Effector memory CD4-positive, alpha-beta T cell (primary cell): ENCODE measurements around the gene CDH4.

Experiments
- DNase-seq, 3 donors: peaks; one replicate each; pipeline ENCODE4 v3.0.0-alpha.2; 2020
- H3K27ac ChIP-seq: 2 replicates; pipeline ENCODE4 v1.7.0; 2013; ENCODE audit warnings: mild to moderate bottlenecking, low read length, moderate library complexity; ENCODE audit not compliant: insufficient read depth, poor library complexity, severe bottlenecking
- H3K27me3 ChIP-seq: replicated peaks from 2 replicates; pipeline ENCODE4 v1.7.0; 2013; ENCODE audit warnings: mild to moderate bottlenecking, low read length; ENCODE audit not compliant: insufficient read depth, control insufficient read depth, poor library complexity, severe bottlenecking
- H3K36me3 ChIP-seq: 2 replicates; pipeline ENCODE4 v1.7.0; 2013; ENCODE audit warnings: mild to moderate bottlenecking, low read length, moderate library complexity; ENCODE audit not compliant: control insufficient read depth, insufficient read depth
- H3K4me1 ChIP-seq: 2 replicates; pipeline ENCODE4 v1.7.0; 2013; ENCODE audit warnings: low read length, mild to moderate bottlenecking; ENCODE audit not compliant: control insufficient read depth, insufficient read depth, poor library complexity, severe bottlenecking
- H3K4me3 ChIP-seq: 2 replicates; pipeline ENCODE4 v1.7.0; 2013; ENCODE audit warnings: low read length, low read depth, mild to moderate bottlenecking; ENCODE audit not compliant: insufficient read depth, poor library complexity, severe bottlenecking
- H3K9me3 ChIP-seq: 2 replicates; pipeline ENCODE4 v1.7.0; 2013; ENCODE audit warnings: mild to moderate bottlenecking, low read length, moderate library complexity; ENCODE audit not compliant: control insufficient read depth

The CDH4 gene

GRCh38 chr20:61543931-61544745, 292.1 kb downstream of the CDH4 start:
- Histone ChIP-seq H3K4me3 (no peak overlapping the region), H3K27me3 (no peaks in the 10 kb centered on the region), H3K9me3 (no peaks in the 10 kb centered on the region), H3K27ac (no peak overlapping the region), H3K4me1 (no peaks in the 10 kb centered on the region), H3K36me3 (no peaks in the 10 kb centered on the region)
- no peak for DNase-seq

GRCh38 chr20:61544910-61545889, 293.1 kb downstream of the CDH4 start:
- DNase-seq = no peak
- Histone ChIP-seq H3K27ac (no peak overlapping the region), H3K4me1 (no peaks in the 10 kb centered on the region), H3K4me3 (no peak overlapping the region), H3K36me3 (no peaks in the 10 kb centered on the region), H3K9me3 (no peaks in the 10 kb centered on the region), H3K27me3 (no peaks in the 10 kb centered on the region)

DNA sequence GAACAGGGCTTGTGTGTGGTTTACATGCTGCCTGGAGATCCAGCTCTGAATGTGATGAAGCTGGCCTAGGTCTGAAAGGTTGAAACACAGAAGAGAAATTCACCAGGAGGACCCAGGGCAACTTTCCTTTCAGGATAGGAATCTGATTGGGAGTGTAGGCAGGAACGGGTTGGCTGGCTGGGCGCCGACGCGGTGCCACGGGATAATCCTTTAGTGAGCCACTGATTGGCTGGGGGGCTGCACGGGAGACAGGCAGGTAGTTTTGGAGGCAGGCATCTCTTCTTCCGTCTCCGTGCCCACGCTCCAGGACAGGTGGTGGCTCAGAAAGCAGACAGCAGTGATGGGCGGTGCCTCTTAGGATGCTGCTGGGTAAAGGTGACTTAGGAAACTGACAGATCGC, 294.6 kb downstream of the CDH4 start:
- Histone ChIP-seq H3K9me3 (no peaks in the 10 kb centered on the region), H3K36me3 (no peaks in the 10 kb centered on the region), H3K27me3 (no peaks in the 10 kb centered on the region), H3K4me1 (no peaks in the 10 kb centered on the region), H3K27ac (no peak overlapping the region), H3K4me3 (no peak overlapping the region)
- no peak for DNase-seq

GRCh38 chr20:61548069-61548468, 296.0 kb downstream of the CDH4 start:
- no peaks in the 10 kb centered on the region for H3K36me3 ChIP-seq
- H3K27ac ChIP-seq = no peak overlapping the region
- H3K4me1 ChIP-seq = no peaks in the 10 kb centered on the region
- H3K27me3 ChIP-seq = no peaks in the 10 kb centered on the region
- no peak for DNase-seq
- no peak overlapping the region for H3K4me3 ChIP-seq
- no peaks in the 10 kb centered on the region for H3K9me3 ChIP-seq

DNA sequence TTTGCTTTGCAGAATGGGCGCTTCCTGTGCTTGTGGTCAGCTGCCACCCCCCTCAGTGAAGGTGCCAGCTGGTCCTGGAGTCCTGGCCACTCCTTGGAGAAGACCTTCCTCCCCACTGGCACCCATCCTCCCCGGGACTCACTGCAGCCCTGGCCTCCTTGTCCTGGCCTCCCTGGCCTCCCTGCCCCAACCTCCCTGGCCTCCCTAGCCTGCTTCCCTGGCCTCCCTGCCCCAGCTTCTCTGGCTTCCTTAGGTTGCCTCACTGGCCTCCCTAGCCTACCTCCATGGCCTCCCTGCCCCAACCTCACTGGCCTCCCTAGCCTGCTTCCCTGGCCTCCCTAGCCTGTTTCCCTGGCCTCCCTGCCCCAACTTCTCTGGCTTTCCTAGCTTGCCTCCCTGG, 297.8 kb downstream of the CDH4 start:
- no peaks in the 10 kb centered on the region for H3K9me3 ChIP-seq
- no peaks in the 10 kb centered on the region for H3K36me3 ChIP-seq
- no peak for DNase-seq
- no peak overlapping the region for H3K4me3 ChIP-seq
- H3K4me1 ChIP-seq = no peaks in the 10 kb centered on the region
- no peak overlapping the region for H3K27ac ChIP-seq
- no peaks in the 10 kb centered on the region for H3K27me3 ChIP-seq

- Histone ChIP-seq H3K4me3 (no peak overlapping the region), H3K9me3 (no peaks in the 10 kb centered on the region), H3K27ac (no peak overlapping the region), H3K27me3 (no peaks in the 10 kb centered on the region), H3K4me1 (no peaks in the 10 kb centered on the region), H3K36me3 (no peaks in the 10 kb centered on the region)
- no peak for DNase-seq
Observed at GRCh38 chr20:61551401-61551800, 299.3 kb downstream of the CDH4 start.

DNA sequence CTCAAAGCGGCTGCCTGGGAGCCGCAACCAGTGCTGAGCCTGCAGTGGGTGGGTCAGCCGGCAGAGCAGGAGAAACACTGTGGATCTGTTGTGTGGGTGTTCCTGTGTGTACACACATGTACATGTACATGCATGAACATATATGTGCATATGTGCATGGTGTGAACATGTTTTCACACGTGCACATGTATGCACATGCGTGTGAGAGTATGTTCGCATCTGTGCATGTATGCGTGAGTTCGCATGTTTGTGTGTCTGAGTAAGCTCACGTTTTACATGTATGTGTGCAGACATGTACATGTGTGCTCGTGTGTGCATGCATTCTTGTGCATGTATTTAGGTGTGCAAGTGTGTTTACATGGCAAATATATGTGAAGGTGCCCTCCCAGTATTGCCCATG, 302.6 kb downstream of the CDH4 start:
- H3K27ac ChIP-seq = no peak overlapping the region
- no peak overlapping the region for H3K4me3 ChIP-seq
- DNase-seq = no peak
- H3K9me3 ChIP-seq = no peaks in the 10 kb centered on the region
- H3K4me1 ChIP-seq = no peaks in the 10 kb centered on the region
- no peaks in the 10 kb centered on the region for H3K36me3 ChIP-seq
- no peaks in the 10 kb centered on the region for H3K27me3 ChIP-seq

GRCh38 chr20:61555566-61555965, 303.5 kb downstream of the CDH4 start:
- Histone ChIP-seq H3K27ac (no peak overlapping the region), H3K4me1 (no peaks in the 10 kb centered on the region), H3K27me3 (no peaks in the 10 kb centered on the region), H3K9me3 (no peaks in the 10 kb centered on the region), H3K36me3 (no peaks in the 10 kb centered on the region), H3K4me3 (no peak overlapping the region)
- no peak for DNase-seq

GRCh38 chr20:61556111-61556510, 304.1 kb downstream of the CDH4 start:
- Histone ChIP-seq H3K4me1 (no peaks in the 10 kb centered on the region), H3K9me3 (no peaks in the 10 kb centered on the region), H3K4me3 (no peak overlapping the region), H3K36me3 (no peaks in the 10 kb centered on the region), H3K27me3 (no peaks in the 10 kb centered on the region), H3K27ac (no peak overlapping the region)
- no peak for DNase-seq

GRCh38 chr20:61556673-61557072, 304.6 kb downstream of the CDH4 start:
- DNase-seq = no peak
- H3K27ac ChIP-seq = no peak overlapping the region
- no peaks in the 10 kb centered on the region for H3K9me3 ChIP-seq
- H3K36me3 ChIP-seq = no peaks in the 10 kb centered on the region
- no peaks in the 10 kb centered on the region for H3K4me1 ChIP-seq
- no peak overlapping the region for H3K4me3 ChIP-seq
- no peaks in the 10 kb centered on the region for H3K27me3 ChIP-seq
